ENCODE results near the gene PSTPIP1. TPM values are rescaled to one million over a fixed set of nuclear protein-coding genes. Genes with fewer than 3 reads are reported as not detected.

PSTPIP1 gene
- total and polyA plus RNA-seq, 9 of the 15 experiments (the other 6 are each of a cell fraction or from before 2014, with no cell fraction given): not detected

DNA sequence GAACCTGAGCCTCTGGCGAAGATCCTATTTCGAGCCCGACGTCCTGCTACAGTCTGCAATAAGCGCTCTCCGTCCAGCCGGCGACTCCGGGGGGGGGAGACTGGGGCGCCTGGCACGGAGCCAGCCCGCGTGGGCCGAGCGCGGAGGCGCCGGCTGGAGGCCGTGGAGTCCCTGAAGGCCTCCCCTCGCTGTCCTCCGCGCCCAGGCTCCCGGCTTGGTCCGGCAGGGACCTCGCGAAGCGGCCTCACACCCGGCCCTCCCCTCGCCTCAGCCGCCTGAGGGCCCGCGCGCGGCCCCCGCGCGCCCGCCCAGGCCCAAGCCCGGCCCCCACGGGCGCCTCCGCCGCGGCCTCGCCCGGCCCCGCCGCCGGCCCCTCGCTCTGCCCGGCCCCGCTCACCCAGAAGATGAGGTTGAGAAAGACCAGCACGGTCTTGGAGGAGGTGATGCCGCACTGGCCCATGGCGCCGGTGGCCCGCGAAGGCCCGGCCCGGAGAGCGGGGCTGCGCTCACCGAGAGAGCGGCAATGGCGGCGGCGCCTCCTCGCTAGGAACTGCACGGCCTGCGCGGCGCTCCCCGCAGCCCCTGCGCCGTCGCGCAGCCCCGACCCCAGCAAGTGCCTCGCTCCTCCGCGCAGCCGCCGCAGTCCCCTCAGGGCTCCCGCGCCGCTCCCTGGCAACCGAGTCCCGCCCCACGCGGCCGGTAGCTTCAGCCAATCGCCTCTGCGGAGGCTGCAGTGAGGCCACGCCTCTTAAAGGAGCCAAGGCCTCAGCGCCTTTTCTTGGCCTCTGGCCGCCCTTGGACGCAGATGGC lies 75.8 kb downstream of the PSTPIP1 start, which contains the start of gene TSPAN3 (continued):
- TF ChIP-seq RBBP5 (IDR thresholded peaks at IDR 0.05; ENCODE audit: borderline replicate concordance, insufficient read depth, low read length, poor library complexity, severe bottlenecking) (peak; percentile 82), RBFOX2 (IDR thresholded peaks at IDR 0.05; ENCODE audit: low read depth, low read length) (peak; percentile 91), SMAD4 (CRISPR knock-in tag; conservative IDR thresholded peaks at IDR 0.05) (peak; percentile 91), NR2C1 (IDR thresholded peaks at IDR 0.05) (no peak), NR2C1 (tag; IDR thresholded peaks at IDR 0.05) (no peak), ZNF24 (IDR thresholded peaks at IDR 0.05) (0 out of 2 replicates have a peak, but pooled peaks have one; percentile 13), NRF1 (conservative IDR thresholded peaks at IDR 0.05 in 1 of 2, IDR thresholded peaks at IDR 0.05 in 1 of 2) (peak; percentile 91 to 92), CREM (IDR thresholded peaks at IDR 0.05; ENCODE audit: low read depth) (peak; percentile 53), HDGF (IDR thresholded peaks at IDR 0.05) (no peak), HLTF (IDR thresholded peaks at IDR 0.05) (no peak), RB1 (IDR thresholded peaks at IDR 0.05; ENCODE audit: low read depth) (peak; percentile 67), MTA3 (IDR thresholded peaks at IDR 0.05; ENCODE audit: borderline replicate concordance) (peak; percentile 50; the same call in 1 of the 2 replicates), HNRNPLL (IDR thresholded peaks at IDR 0.05; ENCODE audit: low read depth, low read length, poor library complexity, severe bottlenecking) (peak; percentile 28)
- TF ChIP-seq, protein P1, sequence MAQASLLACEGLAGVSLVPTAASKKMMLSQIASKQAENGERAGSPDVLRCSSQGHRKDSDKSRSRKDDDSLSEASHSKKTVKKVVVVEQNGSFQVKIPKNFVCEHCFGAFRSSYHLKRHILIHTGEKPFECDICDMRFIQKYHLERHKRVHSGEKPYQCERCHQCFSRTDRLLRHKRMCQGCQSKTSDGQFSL (CRISPR knock-in tag; IDR thresholded peaks at IDR 0.05): peak; percentile 75; the same call in 1 of the 2 replicates
- TF ChIP-seq, protein P1 (tag; IDR thresholded peaks at IDR 0.05): peak in 1 of 2 experiments; percentile 84; a peak in 2 of 4 replicates
- TF ChIP-seq, protein P2, sequence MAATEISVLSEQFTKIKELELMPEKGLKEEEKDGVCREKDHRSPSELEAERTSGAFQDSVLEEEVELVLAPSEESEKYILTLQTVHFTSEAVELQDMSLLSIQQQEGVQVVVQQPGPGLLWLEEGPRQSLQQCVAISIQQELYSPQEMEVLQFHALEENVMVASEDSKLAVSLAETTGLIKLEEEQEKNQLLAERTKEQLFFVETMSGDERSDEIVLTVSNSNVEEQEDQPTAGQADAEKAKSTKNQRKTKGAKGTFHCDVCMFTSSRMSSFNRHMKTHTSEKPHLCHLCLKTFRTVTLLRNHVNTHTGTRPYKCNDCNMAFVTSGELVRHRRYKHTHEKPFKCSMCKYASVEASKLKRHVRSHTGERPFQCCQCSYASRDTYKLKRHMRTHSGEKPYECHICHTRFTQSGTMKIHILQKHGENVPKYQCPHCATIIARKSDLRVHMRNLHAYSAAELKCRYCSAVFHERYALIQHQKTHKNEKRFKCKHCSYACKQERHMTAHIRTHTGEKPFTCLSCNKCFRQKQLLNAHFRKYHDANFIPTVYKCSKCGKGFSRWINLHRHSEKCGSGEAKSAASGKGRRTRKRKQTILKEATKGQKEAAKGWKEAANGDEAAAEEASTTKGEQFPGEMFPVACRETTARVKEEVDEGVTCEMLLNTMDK (IDR thresholded peaks at IDR 0.05; ENCODE audit: borderline replicate concordance, insufficient read depth, low read depth, low read length, poor library complexity, severe bottlenecking): no peak
- TF ChIP-seq, protein P3, sequence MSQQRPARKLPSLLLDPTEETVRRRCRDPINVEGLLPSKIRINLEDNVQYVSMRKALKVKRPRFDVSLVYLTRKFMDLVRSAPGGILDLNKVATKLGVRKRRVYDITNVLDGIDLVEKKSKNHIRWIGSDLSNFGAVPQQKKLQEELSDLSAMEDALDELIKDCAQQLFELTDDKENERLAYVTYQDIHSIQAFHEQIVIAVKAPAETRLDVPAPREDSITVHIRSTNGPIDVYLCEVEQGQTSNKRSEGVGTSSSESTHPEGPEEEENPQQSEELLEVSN (IDR thresholded peaks at IDR 0.05; ENCODE audit: borderline replicate concordance in 1 of 2, extremely low read depth in 1 of 2, insufficient read depth in 1 of 2, insufficient read length in 1 of 2, low read depth in 1 of 2, low read length in 1 of 2, poor library complexity in 1 of 2, severe bottlenecking in 1 of 2): peak; percentile 78 to 88
- TF ChIP-seq, protein P4, sequence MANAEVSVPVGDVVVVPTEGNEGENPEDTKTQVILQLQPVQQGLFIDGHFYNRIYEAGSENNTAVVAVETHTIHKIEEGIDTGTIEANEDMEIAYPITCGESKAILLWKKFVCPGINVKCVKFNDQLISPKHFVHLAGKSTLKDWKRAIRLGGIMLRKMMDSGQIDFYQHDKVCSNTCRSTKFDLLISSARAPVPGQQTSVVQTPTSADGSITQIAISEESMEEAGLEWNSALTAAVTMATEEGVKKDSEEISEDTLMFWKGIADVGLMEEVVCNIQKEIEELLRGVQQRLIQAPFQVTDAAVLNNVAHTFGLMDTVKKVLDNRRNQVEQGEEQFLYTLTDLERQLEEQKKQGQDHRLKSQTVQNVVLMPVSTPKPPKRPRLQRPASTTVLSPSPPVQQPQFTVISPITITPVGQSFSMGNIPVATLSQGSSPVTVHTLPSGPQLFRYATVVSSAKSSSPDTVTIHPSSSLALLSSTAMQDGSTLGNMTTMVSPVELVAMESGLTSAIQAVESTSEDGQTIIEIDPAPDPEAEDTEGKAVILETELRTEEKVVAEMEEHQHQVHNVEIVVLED (CRISPR knock-in tag; IDR thresholded peaks at IDR 0.05): 0 out of 2 replicates have a peak, but pooled peaks have one; percentile 23
- TF ChIP-seq, protein P5, sequence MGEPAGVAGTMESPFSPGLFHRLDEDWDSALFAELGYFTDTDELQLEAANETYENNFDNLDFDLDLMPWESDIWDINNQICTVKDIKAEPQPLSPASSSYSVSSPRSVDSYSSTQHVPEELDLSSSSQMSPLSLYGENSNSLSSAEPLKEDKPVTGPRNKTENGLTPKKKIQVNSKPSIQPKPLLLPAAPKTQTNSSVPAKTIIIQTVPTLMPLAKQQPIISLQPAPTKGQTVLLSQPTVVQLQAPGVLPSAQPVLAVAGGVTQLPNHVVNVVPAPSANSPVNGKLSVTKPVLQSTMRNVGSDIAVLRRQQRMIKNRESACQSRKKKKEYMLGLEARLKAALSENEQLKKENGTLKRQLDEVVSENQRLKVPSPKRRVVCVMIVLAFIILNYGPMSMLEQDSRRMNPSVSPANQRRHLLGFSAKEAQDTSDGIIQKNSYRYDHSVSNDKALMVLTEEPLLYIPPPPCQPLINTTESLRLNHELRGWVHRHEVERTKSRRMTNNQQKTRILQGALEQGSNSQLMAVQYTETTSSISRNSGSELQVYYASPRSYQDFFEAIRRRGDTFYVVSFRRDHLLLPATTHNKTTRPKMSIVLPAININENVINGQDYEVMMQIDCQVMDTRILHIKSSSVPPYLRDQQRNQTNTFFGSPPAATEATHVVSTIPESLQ (CRISPR knock-in tag; IDR thresholded peaks at IDR 0.05): 0 out of 2 replicates have a peak, but pooled peaks have one; percentile 28

Data from K562 (cell line).